Fibroblast of lung (primary cell): ENCODE data around the gene C12orf50.

Experiments used
- CTCF ChIP-seq, 2 donors: IDR thresholded peaks in 1 of 2; conservative IDR thresholded peaks in 1 of 2; 1 replicate in 1 of 2; 2 replicates in 1 of 2; pipeline ENCODE4 v1.5.1; 2011 to 2012; ENCODE audit warnings: low read length in 2 of 2, control low read depth in 1 of 2, inconsistent platforms in 1 of 2, low read depth in 1 of 2, mild to moderate bottlenecking in 1 of 2
- EZH2 ChIP-seq: IDR thresholded peaks from 2 replicates; pipeline ENCODE4 v1.5.1; 2012; ENCODE audit warnings: low read length, control low read depth, mild to moderate bottlenecking; ENCODE audit errors: missing control alignments

DNA sequence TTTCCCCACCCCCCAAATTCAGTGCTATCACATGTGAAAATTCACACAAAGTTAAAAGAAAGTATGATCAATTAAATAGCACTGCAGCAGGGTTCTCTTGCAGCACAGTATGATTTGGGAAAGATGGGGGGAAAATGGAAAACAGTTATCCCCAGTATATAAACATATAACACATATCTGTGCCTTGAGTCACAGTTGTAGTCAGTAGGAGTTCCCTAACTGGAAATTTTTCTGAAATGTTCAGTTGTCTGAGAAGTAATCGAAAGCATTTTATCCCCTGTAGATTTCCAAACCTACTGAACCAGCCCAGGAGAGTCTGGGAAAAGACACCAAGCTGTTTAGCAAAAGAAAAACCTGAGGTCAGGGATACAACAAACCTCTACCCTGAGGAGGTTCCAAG, 47.0 kb downstream of the C12orf50 start:
- TF ChIP-seq CTCF (conservative IDR thresholded peaks at IDR 0.05 in 1 of 2, IDR thresholded peaks at IDR 0.05 in 1 of 2; ENCODE audit: low read depth in 1 of 2, low read length in 2 of 2) = no peak
- no peak for TF ChIP-seq EZH2
